ENCODE measurements around the gene SENP1. TPM values are rescaled to one million over a fixed set of nuclear protein-coding genes. Genes with fewer than 3 reads are reported as not detected.
"Not testable (repeated sequence)": the region's sequence is repeated elsewhere in the genome, so short reads cannot be mapped to it uniquely, and the experiment has no call there.

The SENP1 gene
- total RNA-seq, 1 donor from 2014 or later = 32.0 TPM

DNA sequence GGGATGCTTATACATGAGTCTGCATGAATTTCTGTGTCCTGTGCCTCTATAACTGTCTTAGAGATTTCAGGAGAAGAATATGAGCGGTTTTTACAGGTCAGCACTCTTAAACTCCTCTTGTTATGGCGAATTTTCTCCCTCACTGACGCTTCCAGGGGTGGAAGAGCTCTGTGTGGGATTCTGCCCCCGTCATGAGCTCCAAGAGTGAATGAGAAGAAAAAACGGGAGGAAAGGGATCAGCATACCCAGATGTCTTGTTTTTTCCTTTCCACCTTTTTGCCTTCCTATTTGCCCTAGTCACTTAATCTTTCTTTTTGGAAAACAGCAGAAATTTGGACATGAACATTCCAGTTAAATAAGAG is 13.9 kb upstream of the SENP1 start:
- Mint-ChIP-seq H3K4me3 (peak overlapping the region; percentile 99), H3K9me3 (no peaks in the 10 kb centered on the region), H3K4me1 (ENCODE audit: unreplicated experiment) (peaks cover 34% of the 10 kb centered on the region), H3K27ac (peak overlapping the region; percentile 96), H3K27me3 (peaks cover 4% of the 10 kb centered on the region), H3K36me3 (peaks cover 18% of the 10 kb centered on the region)
- TF ChIP-seq, protein P1, sequence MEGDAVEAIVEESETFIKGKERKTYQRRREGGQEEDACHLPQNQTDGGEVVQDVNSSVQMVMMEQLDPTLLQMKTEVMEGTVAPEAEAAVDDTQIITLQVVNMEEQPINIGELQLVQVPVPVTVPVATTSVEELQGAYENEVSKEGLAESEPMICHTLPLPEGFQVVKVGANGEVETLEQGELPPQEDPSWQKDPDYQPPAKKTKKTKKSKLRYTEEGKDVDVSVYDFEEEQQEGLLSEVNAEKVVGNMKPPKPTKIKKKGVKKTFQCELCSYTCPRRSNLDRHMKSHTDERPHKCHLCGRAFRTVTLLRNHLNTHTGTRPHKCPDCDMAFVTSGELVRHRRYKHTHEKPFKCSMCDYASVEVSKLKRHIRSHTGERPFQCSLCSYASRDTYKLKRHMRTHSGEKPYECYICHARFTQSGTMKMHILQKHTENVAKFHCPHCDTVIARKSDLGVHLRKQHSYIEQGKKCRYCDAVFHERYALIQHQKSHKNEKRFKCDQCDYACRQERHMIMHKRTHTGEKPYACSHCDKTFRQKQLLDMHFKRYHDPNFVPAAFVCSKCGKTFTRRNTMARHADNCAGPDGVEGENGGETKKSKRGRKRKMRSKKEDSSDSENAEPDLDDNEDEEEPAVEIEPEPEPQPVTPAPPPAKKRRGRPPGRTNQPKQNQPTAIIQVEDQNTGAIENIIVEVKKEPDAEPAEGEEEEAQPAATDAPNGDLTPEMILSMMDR (conservative IDR thresholded peaks at IDR 0.05) = no peak
- no peak for DNase-seq (ENCODE audit: extremely low spot score, unreplicated experiment)

DNA sequence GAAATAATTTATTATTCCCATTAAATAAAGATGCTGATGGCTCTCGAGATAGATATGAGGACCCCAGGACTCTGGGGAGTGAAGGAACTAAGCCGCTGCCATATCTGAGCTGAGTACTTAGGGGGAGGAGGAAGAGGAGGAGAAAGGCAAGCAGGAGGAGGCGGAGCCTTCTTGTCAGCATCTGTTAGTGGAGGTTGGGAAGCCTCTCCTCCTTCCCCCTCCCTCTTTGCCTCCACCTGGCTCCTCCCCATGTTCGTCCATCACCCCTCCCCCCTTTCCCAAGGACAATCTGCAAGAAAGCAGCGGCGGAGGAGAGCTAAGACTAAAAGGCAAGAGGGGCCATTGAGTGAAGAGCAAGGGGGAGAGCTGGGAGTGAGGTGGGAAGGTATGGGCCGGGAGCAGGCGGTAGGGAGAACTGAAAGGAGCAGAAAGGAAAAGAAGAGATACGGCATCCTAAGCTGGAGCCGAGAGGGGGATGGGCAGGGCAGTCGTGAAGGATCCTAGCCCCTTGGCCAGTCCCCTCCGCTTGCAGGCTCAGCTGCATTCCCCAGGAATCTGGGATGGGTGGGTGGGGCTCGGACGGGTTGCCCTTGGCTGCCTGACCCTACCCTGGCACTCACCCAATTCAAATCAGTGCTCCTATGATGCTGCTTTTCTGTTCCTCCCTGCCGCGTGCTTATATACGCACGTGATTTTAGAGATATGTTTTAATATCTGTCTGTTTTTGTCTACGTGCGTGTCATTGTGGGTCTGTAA is 13.4 kb upstream of the SENP1 start, which contains the start of gene PFKM:
Gene PFKM, plus strand, starts transcription at position 287 of the 756 bp plus-strand sequence. CDS start 3,411 bp downstream, outside the sequence.
- Mint-ChIP-seq H3K27ac (peak within 1 kb of the TSS; percentile 96), H3K36me3 (peaks cover 14% of the 10 kb centered on the region), H3K4me3 (peak within 1 kb of the TSS; percentile 99), H3K9me3 (no peaks in the 10 kb centered on the region), H3K4me1 (ENCODE audit: unreplicated experiment) (peaks cover 34% of the 10 kb centered on the region), H3K27me3 (peaks cover 9% of the 10 kb centered on the region)
- TF ChIP-seq, protein P1 (conservative IDR thresholded peaks at IDR 0.05) = no peak
- peak; percentile 81 for DNase-seq (ENCODE audit: extremely low spot score, unreplicated experiment)

DNA sequence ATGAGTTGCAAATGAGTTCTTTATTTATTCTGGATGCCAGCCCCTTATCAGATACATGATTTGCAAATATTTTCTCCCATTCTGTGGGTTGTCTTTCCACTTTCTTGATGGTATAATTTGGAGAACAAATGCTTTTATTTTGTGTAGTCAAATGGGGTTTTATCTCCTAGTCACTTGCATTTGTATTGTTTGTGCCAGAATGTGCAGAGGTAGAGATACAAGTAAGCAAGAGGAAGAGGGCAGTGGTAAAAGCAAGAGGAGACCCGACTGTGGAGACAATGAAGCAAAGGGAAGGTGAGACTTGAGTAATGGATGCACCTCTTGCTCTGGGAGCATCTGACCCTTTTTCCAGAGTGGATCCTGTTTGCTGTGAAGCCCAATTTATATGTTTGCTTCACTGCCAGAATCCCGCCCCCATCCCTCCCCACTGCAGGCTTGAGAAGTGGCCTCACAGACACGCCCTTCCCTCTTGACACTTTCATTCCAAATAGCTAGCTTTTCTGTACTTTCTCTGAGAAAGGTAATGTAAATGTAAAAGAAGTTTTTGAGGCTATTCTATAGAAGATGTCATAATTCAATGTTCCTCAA is 12.5 kb upstream of the SENP1 start:
- TF ChIP-seq, protein P1 (conservative IDR thresholded peaks at IDR 0.05) = no peak
- peak overlapping the region; percentile 99 for H3K4me3 Mint-ChIP-seq
- peaks cover 9% of the 10 kb centered on the region for H3K36me3 Mint-ChIP-seq
- peak overlapping the region; percentile 96 for H3K27ac Mint-ChIP-seq
- peaks cover 13% of the 10 kb centered on the region for H3K27me3 Mint-ChIP-seq
- DNase-seq (ENCODE audit: extremely low spot score, unreplicated experiment) = no peak
- no peaks in the 10 kb centered on the region for H3K9me3 Mint-ChIP-seq
- peaks cover 34% of the 10 kb centered on the region for H3K4me1 Mint-ChIP-seq (ENCODE audit: unreplicated experiment)

DNA sequence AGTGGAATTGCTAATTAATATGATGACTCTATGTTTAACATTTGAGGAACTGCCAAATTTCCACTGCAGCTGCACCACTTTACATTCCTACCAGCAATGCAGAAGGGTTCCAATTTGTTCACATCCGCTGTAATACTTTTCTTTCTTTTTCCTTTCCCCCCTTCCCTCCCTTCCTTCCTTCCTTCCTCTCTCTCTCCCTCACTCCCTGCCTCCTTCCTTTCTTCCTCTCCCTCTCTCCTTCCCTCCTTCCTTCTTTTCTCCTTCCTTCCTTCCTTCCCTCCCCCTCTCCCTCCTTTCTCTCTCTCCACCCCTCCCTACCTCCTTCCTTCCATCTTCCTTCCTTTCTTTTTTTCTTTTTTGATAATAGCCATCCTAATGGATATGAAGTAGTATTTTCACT is 10.1 kb upstream of the SENP1 start:
- Mint-ChIP-seq H3K4me1 (ENCODE audit: unreplicated experiment) (peaks cover 24% of the 10 kb centered on the region), H3K27ac (no peak overlapping the region), H3K9me3 (no peaks in the 10 kb centered on the region), H3K27me3 (peaks cover 13% of the 10 kb centered on the region), H3K36me3 (no peaks in the 10 kb centered on the region), H3K4me3 (no peak overlapping the region)
- TF ChIP-seq, protein P1 (conservative IDR thresholded peaks at IDR 0.05) = no peak
- no peak for DNase-seq (ENCODE audit: extremely low spot score, unreplicated experiment)

DNA sequence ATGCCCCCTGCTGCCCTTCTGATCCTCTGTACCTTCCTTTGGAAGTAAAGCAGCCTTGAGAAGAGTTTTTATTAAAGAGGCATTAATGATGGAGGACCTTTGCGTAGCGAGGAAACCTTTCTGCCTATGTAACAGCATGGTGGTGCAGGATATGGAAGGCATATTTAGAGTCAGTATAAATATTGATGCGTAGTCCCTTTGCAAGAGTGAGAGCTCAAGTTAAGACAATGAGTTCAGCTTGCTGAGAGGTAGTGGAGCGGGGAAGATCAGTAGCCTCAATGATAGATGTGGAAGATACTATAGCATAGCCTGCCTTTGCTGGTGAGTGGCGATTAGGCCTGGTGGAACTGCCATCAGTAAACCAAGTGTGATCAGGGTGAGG is 5.4 kb upstream of the SENP1 start:
- not testable (repeated sequence) for H3K4me3 Mint-ChIP-seq; H3K36me3 Mint-ChIP-seq; H3K9me3 Mint-ChIP-seq; DNase-seq (ENCODE audit: extremely low spot score, unreplicated experiment); H3K4me1 Mint-ChIP-seq (ENCODE audit: unreplicated experiment); H3K27ac Mint-ChIP-seq
- H3K27me3 Mint-ChIP-seq = peaks cover 25% of the 10 kb centered on the region

DNA sequence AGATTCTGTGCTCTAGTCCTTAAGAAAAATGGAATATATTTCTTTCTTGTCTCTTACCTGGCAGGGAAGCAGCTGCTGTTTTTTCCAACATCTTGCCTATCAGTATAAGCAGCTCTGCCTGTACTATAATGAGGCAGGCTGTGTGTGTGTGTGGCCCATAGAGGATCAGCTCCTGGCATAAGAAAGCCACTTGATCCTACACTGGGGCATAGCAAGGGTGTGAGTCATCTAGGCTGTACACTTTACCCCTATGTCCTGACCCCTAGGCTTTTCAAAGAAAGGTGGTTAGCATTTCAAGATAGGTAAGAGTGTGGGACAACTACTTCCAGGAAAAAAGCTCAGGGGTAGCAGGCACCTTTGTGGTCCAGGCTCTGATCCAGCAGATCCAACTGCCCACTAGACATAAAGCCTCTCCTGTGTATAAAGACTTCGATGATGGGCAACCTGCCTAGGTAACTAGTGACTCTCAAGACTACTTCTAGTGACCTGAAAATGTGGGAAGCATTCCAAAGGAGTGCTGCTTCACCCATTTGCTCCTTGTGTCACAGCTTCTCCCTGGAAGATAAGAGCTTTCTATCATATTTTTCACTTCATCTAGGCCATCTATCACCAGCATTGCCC is 4.9 kb upstream of the SENP1 start:
- TF ChIP-seq, protein P1 (conservative IDR thresholded peaks at IDR 0.05) = no peak
- Mint-ChIP-seq H3K9me3 (no peaks in the 10 kb centered on the region), H3K36me3 (no peaks in the 10 kb centered on the region), H3K27ac (no peak overlapping the region), H3K27me3 (peaks cover 25% of the 10 kb centered on the region), H3K4me1 (ENCODE audit: unreplicated experiment) (peaks cover 8% of the 10 kb centered on the region), H3K4me3 (no peak overlapping the region)
- no peak for DNase-seq (ENCODE audit: extremely low spot score, unreplicated experiment)

Data from type B pancreatic cell (in vitro differentiated cells).